ENCODE results near the gene NTM. TPM values are rescaled to one million over a fixed set of nuclear protein-coding genes. Genes with fewer than 3 reads are reported as not detected.

Gene NTM
- total and polyA plus RNA-seq, 7 donors, result 0.07 to 1.1 (median 0.22) TPM; not detected in 2

DNA sequence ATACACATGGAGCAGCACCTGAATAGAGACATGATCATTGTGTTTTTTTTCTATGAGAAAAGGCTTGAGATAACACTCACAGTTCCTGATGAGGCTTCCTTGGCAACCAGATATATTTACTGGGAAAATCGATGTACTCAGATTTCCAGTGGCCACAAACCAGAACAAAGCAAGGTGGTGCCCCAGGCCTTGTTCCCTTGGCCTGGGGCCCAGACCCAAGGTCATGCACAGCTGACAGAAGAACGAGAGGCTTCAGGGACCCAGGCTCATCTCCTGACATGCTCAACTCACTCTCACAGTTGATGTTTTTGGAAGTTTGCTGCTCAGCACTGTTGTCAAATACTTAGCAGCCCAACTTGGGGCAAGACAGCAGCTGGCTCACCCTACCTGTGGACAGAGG, 281.8 kb downstream of the NTM start:
- Histone ChIP-seq H3K27me3 (ENCODE audit: insufficient read depth in 3 of 3, low read length in 2 of 3) (no peaks in the 10 kb centered on the region), H3K9me3 (no peaks in the 10 kb centered on the region), H3K27ac (no peak overlapping the region), H3K4me1 (no peaks in the 10 kb centered on the region), H3K4me3 (no peak overlapping the region), H3K36me3 (ENCODE audit: insufficient read depth in 1 of 2, low read depth in 1 of 2) (no peaks in the 10 kb centered on the region)
- no peak for ATAC-seq
- intact Hi-C loops (cut with DNase I), result loop anchor here in 1 of 2 donors (10.0 kb wide), 1 partner anchor 157 kb away; no protein-coding TSS in a partner anchor
- 22 to 26% (median 23%) methylated on average over 2 of the region's 2 CpGs for WGBS, 3 donors
- TF ChIP-seq, protein P1, sequence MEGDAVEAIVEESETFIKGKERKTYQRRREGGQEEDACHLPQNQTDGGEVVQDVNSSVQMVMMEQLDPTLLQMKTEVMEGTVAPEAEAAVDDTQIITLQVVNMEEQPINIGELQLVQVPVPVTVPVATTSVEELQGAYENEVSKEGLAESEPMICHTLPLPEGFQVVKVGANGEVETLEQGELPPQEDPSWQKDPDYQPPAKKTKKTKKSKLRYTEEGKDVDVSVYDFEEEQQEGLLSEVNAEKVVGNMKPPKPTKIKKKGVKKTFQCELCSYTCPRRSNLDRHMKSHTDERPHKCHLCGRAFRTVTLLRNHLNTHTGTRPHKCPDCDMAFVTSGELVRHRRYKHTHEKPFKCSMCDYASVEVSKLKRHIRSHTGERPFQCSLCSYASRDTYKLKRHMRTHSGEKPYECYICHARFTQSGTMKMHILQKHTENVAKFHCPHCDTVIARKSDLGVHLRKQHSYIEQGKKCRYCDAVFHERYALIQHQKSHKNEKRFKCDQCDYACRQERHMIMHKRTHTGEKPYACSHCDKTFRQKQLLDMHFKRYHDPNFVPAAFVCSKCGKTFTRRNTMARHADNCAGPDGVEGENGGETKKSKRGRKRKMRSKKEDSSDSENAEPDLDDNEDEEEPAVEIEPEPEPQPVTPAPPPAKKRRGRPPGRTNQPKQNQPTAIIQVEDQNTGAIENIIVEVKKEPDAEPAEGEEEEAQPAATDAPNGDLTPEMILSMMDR (IDR thresholded peaks at IDR 0.05), result no peak
- no peak for DNase-seq

DNA sequence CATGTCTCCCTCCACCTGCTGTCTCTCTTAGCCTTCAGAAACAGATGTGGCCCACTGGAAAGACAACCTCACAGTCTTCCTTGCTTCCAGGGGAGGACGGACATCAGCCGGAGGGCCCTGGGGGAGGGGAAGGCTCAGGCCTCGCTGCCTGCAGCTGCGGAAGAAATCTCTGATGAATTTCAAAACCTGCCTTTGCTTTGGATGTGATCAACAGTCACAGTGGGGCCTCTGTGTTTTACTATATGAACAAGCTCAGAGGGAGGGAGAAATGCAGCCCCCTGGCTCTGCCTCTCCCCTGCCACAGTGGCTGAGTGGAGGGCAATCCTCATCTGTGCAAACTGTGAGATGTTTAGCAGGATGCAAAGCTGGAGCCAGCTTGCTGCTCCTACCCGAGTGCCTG, 282.8 kb downstream of the NTM start:
- H3K4me3 ChIP-seq, result no peak overlapping the region
- TF ChIP-seq, protein P1 (IDR thresholded peaks at IDR 0.05), result no peak
- H3K4me1 ChIP-seq, result no peaks in the 10 kb centered on the region
- DNase-seq, result no peak
- peaks cover 0 to 4% (median 0%) of the 10 kb centered on the region in 3 donors for H3K27me3 ChIP-seq (ENCODE audit: insufficient read depth in 3 of 3, low read length in 2 of 3)
- intact Hi-C loops (cut with DNase I), result loop anchor here in 1 of 2 donors (10.0 kb wide), 1 partner anchor 158 kb away; no protein-coding TSS in a partner anchor
- 49 to 65% (median 51%) methylated on average over 5 of the region's 5 CpGs for WGBS, 3 donors
- ATAC-seq, result no peak
- no peaks in the 10 kb centered on the region for H3K36me3 ChIP-seq (ENCODE audit: insufficient read depth in 1 of 2, low read depth in 1 of 2)
- no peaks in the 10 kb centered on the region for H3K9me3 ChIP-seq
- no peak overlapping the region for H3K27ac ChIP-seq

DNA sequence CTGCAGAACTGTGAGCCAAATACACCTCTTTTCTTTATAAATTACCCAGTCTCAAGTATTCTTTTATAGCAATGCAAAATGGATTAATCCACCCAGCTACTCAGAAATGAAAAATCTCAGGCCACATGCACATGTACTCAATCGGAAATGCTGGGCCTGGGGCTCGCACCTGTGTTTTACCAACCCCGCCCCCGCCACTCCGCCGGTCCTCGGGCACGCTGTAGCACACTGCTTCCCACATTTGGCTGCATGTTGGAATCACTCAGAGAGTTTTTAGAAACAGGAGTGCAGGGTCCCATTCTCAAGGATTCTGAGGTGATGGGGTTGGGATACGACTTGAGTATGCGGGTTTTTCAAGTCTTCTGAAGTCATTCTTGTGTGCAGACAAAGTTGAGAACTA, 284.4 kb downstream of the NTM start:
- WGBS, 3 donors, result 90 to 93% (median 92%) methylated on average over 10 of the region's 10 CpGs
- ATAC-seq (no peak), DNase-seq (no peak)
- intact Hi-C loops (cut with DNase I), result loop anchor here in 1 of 2 donors (10.0 kb wide), 1 partner anchor 160 kb away; no protein-coding TSS in a partner anchor
- Histone ChIP-seq H3K9me3 (no peaks in the 10 kb centered on the region), H3K4me3 (no peak overlapping the region), H3K27me3 (ENCODE audit: insufficient read depth in 3 of 3, low read length in 2 of 3) (peaks cover 0 to 4% (median 0%) of the 10 kb centered on the region in 3 donors), H3K4me1 (no peaks in the 10 kb centered on the region), H3K27ac (no peak overlapping the region), H3K36me3 (ENCODE audit: insufficient read depth in 1 of 2, low read depth in 1 of 2) (no peaks in the 10 kb centered on the region)
- TF ChIP-seq, protein P1 (IDR thresholded peaks at IDR 0.05), result no peak

DNA sequence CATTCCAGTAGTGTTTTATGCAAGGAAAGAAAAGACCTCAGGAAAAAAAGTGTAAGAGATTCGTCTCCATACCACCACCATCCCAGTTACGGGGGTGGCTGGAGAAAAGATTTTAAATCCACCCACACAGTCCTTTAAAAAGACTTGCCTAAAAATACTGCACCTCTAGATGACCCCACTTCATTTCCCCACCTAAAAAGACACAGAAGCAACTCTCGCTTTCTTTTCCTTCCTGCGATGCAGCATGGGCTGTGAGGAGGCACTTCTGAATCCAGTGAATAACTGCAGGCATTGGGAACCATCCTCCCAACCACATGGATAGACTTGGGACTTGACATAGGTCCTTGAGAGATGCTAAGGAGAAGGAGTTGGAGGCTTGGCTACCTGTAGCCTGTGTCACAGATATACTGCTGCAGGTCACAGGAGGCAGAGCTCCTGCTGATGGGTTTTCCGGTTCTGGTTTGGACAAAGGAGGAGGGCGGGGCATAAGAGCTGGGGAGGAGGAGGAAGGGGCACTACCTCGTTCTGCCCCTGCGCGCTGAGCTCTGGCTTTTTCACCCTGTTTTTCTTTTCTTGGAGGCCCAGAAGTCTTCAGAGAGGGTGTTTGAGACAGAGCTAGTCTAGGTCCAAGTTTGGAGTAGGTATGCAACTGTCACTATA, 285.9 kb downstream of the NTM start:
- WGBS, 3 donors, result 62 to 70% (median 67%) methylated on average over 9 of the region's 9 CpGs
- no peak overlapping the region for H3K27ac ChIP-seq
- ATAC-seq, result no peak

More for the DNA sequence above, 285.9 kb downstream of the NTM start:
- TF ChIP-seq, protein P1 (IDR thresholded peaks at IDR 0.05), result no peak
- Histone ChIP-seq H3K36me3 (ENCODE audit: insufficient read depth in 1 of 2, low read depth in 1 of 2) (no peaks in the 10 kb centered on the region), H3K4me3 (no peak overlapping the region), H3K27me3 (ENCODE audit: insufficient read depth in 3 of 3, low read length in 2 of 3) (peaks cover 0 to 4% (median 0%) of the 10 kb centered on the region in 3 donors), H3K4me1 (no peaks in the 10 kb centered on the region), H3K9me3 (no peaks in the 10 kb centered on the region)
- no peak for DNase-seq
- intact Hi-C loops (cut with DNase I), result loop anchor here in 1 of 2 donors (10.0 kb wide), 1 partner anchor 162 kb away; no protein-coding TSS in a partner anchor

All from psoas muscle (tissue), 8 donors.